GM18868 (cell line): ENCODE results near the gene FBXO34.

Source experiments
- ATAC-seq: cut with Tn5 transposase; IDR thresholded peaks from one replicate; pipeline ENCODE4 v1.9.1; 2021; ENCODE audit warnings: mild to moderate bottlenecking, moderate library complexity; ENCODE audit not compliant: unreplicated experiment

Gene FBXO34, protein sequence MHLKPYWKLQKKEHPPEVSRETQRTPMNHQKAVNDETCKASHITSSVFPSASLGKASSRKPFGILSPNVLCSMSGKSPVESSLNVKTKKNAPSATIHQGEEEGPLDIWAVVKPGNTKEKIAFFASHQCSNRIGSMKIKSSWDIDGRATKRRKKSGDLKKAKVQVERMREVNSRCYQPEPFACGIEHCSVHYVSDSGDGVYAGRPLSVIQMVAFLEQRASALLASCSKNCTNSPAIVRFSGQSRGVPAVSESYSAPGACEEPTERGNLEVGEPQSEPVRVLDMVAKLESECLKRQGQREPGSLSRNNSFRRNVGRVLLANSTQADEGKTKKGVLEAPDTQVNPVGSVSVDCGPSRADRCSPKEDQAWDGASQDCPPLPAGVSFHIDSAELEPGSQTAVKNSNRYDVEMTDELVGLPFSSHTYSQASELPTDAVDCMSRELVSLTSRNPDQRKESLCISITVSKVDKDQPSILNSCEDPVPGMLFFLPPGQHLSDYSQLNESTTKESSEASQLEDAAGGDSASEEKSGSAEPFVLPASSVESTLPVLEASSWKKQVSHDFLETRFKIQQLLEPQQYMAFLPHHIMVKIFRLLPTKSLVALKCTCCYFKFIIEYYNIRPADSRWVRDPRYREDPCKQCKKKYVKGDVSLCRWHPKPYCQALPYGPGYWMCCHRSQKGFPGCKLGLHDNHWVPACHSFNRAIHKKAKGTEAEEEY

DNA sequence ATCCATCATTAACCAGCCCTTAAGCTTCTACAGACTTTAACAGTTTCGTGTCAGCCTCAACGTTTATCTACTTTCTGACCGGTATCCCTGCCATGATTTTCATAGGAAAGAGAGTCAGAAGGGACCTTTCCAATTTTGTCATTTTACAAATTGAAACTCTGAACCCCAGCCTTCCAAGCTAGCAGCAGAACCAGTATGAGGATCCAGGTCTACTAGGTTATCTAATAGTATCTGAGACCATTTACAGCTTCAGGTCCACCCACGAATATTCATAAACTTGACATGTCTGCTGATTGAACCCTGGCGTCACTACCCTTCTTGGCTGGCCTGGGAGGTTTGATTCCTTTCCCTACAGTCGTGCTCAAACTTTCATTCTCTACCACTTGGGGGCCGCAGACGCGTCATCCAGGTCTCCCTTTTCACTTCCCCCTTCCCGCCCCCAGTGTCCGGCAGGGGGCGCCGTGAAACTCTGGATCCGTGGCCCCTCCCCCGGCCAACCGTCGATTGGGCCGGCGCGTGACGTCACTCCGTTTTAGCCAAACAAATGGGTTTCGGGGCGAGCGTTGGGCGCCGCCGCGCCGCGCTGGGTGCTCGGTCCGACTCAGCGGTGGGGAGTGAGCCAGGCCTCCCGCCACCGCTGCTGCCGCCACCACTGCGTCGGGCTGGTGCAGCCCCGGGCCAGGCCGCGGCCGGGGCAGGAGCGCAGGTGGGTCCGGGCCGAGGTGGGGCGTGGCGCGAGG, at the start of gene FBXO34:
TSS of gene FBXO34 (plus strand) at position 590 of the 740 bp plus-strand sequence. CDS start 78,970 bp downstream, outside the sequence.
- peak; percentile 84 for ATAC-seq

DNA sequence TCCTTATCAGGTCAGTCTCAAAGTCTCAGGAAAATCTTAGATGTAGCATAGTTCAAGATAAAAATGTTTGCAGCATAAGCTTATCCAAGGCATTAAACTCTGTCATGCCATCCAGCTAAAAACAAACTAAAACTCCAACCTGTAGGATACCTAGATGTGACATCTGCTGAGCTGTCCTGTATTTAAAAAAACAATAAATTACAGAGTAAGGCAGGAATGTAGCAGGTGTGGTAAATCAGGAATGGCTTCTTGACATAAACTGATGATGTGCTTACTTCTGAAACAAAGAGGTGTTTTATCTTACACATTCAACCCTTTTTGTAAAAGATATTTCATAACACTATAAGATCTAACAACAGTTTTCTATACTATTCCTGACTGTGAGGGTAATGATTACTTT, 49.3 kb upstream of the FBXO34 start:
- no peak for ATAC-seq

DNA sequence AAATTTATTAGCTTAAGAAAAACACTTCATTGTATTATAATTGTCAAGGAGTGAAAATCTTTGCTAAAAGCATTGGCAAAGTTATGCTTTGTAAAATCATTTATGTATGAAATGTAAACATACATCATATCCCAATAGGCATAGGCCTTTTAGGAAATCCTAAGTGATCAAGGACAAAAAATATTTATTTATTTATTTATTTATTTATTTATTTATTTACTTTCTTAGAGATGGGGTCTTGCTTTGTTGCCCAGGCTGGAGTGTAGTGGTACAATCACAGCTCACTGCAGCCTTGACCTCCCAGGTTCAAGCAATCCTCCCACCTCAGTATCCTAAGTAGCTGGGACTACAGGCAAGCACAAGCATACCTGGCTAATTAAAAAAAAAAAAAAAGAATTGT, 47.9 kb upstream of the FBXO34 start:
- no peak for ATAC-seq

DNA sequence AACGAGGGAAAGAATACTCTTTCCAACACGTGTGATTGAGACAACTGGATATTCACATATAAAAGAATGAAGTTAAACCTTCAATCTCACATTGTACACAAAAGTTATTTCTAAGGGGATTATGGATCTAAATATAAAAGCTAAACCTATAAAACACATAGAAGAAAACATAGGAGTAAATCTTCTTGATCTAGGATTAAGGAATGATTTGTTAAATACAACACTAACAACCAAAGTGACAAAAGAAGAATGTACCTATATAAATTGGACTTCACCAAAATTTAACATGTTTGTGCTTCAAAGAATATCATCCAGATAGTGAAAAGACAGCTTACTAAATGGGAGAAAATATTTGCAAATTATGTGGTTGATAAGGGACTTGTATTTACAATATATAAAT, 43.0 kb upstream of the FBXO34 start:
- ATAC-seq, result no peak

- no peak for ATAC-seq
Measured at GRCh38 chr14:55233591-55233990, 37.6 kb upstream of the FBXO34 start.

DNA sequence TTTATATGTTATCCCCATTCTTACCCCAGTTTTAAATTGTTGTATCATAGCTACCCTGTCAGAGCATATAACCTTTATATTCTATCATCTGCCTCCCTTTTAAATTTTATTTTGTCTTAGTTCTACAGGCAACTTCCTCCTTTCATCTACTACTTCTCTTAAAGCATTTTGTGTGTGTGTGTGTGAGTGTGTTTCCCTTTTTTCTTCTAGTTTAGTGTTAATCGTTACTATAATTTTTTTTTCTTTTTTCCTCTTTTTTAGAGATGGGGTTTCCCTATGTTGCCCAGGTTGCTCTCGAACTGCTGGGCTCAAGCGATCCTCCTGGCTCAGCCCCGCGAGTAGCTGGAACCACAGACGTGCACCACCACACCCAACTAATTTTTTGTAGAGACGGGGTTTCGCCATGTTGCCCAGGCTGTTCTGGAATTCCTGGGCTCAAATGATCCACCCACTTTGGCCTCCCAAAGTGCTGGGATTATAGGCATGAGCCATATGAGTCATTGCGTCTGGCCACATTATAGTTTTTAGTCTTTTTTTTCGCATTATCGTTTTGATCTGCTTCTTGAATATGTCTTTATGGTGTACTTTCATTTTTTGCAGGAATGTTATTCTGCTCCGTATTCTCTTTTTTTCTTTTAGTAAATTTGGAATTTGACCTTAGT, 33.1 kb upstream of the FBXO34 start:
- ATAC-seq, result no peak

DNA sequence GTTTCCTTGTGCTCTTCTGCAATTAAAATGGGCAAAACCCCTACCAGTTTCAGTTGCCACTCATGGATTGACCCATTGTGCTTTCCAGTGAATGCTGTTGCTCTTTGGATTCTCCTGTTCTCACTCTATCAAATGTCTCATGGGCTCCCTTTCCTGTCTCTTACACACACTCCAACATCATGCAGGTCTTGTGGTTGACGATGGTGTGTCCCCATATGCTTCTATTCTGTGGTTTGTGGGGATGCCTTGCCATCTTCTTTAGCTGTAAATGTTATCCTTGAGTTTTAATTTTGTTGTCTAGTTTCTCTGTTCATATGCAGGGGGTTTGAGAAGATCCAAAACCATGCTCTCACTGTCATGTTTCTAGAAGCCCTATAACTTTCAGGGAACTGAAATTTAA, 31.9 kb upstream of the FBXO34 start:
- ATAC-seq, result no peak

GRCh38 chr14:55240526-55241178, 30.6 kb upstream of the FBXO34 start:
- no peak for ATAC-seq

DNA sequence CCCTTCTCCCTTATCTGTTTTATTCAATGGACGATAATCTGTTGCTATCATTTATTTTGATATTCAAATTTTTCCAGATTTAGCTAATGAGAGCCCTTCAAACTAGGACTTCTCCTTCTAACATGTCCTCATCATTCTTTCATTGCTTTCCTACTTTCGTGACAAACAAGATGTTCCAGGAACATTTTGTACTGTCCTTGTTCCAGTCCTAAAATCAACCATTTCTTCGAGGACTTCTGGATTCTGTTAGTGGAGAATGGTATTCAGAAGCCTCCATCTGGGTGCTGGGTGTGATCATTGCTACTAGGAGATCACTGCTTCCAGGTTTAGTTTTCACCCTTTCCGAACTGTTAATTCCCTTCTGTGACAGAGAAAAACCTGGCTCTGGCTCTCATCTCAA, 29.5 kb upstream of the FBXO34 start:
- no peak for ATAC-seq

DNA sequence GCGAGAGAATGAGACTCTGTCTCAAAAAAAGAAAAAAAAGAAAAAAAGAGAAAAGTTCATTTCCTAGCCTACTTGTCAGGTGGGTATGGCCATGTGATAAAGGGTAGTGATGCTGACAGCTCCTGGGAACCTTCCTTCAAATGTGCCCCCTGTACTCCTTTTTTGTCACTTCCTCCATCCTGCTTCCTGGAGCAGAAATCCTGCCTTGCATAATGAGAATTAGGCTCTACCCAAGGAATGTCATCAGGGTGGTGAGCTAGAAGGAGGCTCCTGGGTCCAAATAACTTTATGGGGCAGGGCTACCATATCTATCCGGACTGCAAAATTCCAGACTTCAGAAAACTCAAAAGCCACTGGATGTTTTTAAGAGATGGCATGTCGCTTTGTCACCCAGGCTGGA, 27.8 kb upstream of the FBXO34 start:
- ATAC-seq, result no peak

DNA sequence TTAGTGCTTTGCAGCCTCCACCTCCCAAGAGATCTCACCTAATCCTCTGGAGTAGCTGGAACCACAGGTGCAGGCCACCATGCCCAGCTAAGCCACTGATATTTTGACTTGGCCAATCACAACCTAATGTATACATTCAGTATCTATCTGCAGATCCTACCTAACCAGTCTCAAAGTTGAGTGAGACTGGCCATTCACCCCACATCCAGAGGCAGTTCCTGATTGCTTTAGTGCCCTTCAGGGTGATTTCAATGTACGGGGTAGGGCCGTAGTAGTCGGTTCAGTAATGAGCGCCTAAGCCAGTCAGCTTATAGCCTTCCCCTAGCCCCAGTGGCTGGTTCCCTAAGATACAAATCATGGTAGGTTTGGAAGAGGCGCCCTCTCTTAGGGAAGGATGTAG, 27.4 kb upstream of the FBXO34 start:
- ATAC-seq, result no peak

DNA sequence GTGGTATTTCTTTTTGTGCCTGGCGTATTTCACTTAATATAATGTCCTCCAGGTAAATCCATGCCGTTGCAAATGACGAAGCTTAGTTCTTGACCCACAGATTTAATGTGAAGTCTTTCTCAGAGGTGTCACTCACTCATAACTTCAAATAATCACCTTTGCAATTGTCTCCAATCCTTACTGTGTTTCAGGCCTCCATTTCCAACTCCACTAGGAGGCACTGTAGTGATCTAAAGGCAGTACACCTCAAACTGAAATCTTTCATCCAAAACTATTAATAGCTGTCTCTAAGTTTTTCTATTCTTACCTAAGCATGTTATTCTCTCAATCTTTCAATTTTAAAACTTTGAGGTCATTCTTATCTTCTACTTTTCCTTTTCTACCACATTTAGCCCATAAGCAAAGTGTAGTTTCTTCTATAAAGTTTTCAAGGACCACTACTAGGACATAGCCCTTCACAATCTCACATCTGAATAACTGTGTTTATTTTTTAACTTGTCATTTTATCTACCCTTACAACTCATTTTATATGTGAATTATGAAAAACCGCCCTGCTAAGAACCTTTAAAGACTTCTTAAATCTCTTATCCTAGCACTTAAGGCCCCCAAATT, 25.5 kb upstream of the FBXO34 start:
- peak; percentile 57 for ATAC-seq

GRCh38 chr14:55248411-55248810, 22.8 kb upstream of the FBXO34 start:
- no peak for ATAC-seq

DNA sequence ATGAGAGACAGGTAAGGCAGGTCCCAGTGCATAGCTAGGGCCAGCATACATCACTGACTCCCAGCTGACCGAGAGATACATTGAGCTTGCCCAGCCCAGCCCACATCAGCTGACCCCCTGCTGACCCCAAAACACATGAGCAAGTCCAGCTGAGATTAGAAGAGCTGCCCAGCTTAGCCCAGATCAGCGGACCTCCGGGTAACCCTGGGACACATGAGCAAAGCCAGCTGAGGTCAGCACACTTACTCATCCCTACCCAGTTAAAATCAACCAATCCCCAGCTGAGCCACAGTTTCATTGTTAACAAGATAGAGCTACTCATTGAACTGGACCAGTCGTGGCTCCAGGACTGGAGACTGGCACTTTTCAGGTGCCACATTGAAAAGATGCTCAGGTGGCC, 21.8 kb upstream of the FBXO34 start:
- ATAC-seq, result no peak

DNA sequence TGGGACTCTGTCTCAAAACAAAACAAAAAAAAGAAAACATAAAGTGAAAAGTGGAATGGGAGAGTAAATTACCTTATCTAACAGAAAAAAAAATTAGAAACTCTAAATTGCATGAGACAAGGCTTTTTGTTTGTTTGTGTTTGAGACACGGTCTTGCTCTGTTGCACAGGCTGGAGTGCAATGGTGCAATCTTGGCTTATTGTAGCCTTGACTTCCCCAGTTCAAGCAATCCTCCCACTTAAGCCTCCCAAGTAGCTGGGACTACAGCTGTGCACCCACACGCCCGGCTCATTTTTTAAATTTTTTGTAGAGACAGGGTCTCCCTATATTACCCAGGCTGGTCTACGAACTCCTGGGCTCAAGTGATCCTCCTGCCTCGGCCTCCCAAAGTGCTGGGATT, 17.9 kb upstream of the FBXO34 start:
- no peak for ATAC-seq

DNA sequence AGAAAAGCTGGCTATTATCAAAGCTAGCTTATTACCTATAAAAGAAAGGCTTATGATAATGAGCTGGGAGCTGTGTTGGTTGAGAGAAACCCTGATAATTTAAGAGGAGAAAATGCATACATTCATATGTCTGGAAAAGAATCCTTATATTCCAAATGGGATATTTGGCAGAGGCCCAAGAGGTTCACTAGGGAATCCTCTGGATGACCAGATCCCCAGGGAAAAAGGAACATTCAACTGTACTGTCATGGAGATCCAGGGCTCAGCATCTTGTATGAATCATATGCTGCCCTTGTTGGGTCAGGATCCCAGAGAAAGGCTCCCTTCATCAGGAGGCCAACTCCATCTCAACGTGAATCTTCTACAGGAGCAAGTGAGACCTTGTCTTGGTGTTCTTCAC, 16.6 kb upstream of the FBXO34 start:
- no peak for ATAC-seq

DNA sequence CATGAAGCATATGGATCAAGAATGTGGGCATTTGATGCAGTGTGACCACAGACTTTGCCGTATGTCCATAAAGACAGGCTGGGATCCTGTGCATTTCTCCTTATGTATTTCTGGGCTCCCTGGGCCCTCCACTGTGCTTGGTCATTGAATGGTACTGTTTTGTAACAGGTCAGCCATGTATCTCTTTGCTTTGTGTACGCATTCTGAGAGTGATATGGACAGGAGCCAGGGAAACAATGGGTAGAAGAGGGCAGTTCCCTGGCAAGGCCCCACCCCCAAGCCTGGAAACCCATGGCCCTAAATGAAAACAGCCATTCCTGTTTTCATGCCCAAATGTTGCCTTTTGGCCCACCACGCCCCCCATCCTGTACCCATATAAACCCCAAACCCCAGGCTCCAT, 15.2 kb upstream of the FBXO34 start:
- ATAC-seq, result no peak

DNA sequence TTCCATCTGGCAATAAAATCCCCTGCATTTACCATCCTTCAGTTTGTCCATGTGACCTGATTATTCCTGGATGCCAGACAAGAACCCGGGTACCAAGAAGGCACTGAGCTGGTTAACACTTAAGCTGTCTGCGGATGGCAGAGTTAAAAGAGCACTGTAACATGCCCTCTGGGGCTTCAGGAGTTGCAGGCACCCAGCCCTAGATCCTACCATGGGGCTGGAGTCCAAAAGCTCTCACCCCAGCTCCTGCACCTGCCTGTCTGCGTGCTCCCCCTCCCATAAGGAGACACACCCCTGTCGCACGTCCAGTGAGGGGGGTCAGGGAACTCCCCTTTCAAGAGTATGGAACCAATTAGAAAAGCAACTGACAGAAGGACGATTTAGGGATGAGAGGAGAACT, 14.6 kb upstream of the FBXO34 start:
- no peak for ATAC-seq

DNA sequence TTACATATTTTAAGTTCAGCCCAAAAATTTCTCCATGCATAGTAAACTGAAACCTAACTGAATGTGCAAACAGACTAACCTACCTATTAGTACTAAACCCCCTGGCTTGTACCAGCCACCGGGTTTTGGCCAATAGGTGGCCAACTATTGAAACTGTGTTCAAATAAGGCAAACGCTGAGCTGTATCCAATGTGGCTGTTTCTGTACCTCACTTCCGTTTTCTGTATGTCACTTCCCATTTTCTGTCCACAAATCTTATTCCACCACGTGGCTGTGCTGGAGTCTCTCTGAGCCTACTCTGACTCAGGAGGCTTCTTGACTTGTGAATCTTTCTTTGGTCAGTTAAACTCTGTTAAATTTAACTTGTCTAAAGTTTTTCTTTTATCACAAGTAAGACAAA, 6.0 kb upstream of the FBXO34 start:
- ATAC-seq, result no peak

- no peak for ATAC-seq
Measured at GRCh38 chr14:55267820-55268219, 3.4 kb upstream of the FBXO34 start.
